Measurements from ENCODE around the gene CXorf66.
"Not testable (repeated sequence)": the region's sequence is repeated elsewhere in the genome, so short reads cannot be mapped to it uniquely, and the experiment has no call there.

Gene CXorf66

DNA sequence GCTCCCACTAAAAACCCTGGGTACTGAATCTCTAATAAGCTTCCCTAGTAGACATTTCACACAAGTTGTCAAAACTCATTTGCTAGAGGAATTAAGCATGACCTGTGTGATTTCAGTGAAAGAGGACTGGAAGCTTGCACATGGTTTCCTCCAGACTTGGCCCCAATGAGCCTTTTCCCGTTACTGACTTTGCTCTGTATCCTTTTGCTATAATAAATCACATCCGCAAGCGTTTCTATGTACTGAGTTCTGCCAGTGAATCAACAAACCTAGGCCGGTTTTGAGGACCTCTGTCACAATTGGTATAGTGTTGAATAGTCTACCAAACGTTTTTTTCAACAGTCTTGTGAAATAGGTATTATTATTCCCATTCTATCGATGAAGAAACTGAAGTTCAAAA is 40.6 kb downstream of the CXorf66 start:
- DNase-seq: no peak

DNA sequence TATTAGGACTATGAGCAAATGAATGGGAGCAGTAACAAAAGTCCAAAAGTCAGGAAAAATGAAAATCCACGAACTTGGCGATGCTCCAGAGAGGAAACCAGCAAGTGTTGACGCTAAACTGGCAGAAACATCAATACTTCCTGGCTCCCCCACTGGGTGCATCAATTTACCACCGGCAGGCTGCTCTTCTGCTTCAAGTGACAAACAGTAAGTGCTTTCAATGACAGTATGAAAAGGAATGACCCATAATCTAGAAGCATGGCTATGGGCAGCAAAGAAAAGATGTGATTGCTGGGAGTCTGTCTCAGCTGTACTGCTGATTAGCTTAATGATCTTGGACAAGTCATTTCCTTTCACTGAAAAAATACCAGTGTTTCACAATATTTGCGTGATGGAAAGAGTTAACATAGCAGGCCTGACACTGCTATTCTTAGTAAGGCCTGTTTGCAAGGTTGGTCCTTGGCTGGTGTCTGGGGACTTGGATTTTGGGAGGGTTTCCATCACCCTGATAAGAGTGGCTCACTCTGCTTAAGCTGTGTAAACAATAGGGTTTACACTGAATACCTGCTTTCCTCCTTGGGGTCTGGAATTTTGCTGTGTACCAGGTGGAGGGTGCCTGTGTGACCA is 41.1 kb downstream of the CXorf66 start:
- no peak for DNase-seq

DNA sequence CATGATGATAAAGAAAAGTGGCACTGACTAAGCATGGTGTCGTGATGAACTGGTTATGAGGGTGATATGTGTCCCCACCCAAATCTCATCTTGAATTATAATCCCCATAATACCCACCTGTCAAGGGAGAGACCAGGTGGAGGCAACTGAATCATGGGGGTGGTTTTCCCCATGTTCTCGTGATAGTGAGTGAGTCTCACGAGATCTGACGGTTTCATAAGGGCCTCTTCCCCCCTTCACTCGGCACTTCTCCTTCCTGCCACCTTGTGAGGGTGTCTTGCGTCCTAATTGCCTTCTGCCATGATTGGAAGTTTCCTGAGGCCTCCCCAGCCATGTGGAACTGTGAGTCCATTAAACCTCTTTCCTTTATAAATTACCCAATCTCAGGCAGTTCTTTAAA is 44.2 kb downstream of the CXorf66 start:
- not testable (repeated sequence) for DNase-seq

DNA sequence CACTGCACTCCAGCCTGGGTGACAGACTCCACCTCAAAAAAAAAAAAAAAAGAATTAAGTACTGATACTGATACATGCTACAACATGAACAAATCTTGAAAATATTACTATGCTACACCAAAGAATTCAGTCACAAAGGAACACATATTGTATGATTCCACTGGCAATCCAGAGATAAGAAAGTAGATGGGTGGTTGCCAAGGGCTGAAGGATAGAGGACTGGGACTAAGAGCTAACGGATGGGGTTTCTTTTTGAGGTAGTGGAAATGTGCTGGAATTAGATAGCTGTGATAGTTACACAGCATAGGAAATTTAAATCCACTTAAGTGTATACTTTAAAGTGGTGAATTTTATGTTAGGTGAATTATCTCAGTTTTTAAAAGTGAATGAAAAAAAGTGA is 45.0 kb downstream of the CXorf66 start:
- DNase-seq: no peak

DNA sequence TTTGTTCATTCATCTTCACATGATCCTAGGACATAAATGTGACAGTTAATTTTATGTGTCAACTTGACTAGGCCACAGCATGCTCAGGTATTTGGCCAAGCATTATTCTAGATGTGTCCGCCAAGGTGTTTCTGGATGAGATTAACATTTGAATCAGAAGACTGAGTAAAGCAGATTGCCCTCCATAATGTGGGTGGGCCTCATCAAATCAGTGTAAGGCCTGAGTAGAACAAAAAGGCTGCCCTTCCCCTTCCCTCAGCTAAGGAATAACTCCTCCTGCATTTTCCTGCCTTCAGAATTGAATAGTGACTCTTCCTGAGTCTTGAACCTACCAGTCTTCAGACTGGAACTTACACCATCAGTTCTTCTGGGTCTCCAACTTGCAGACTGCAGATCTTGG is 50.9 kb downstream of the CXorf66 start:
- no peak for DNase-seq

GRCh38 chrX:139909712-139910111 is 55.6 kb downstream of the CXorf66 start:
- DNase-seq: no peak

DNA sequence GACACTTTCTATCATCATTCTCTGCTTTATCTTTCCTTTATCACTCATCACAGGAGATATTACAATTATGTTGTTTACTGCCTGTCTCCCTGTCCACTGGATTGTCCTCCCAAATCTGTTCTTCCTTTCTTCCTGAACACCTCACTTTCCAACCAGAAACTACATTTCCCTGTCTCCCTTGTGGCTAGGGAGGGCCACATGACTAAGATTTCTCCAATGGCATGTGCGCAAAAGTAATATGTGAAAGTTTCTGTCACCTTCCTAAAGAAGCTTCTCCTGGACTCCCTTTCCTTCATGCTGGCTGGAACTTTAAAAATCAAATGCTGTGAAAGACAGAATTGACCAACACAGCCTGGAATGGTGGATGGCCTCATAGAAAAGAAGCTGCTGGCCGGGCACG is 58.2 kb downstream of the CXorf66 start:
- no peak for DNase-seq

DNA sequence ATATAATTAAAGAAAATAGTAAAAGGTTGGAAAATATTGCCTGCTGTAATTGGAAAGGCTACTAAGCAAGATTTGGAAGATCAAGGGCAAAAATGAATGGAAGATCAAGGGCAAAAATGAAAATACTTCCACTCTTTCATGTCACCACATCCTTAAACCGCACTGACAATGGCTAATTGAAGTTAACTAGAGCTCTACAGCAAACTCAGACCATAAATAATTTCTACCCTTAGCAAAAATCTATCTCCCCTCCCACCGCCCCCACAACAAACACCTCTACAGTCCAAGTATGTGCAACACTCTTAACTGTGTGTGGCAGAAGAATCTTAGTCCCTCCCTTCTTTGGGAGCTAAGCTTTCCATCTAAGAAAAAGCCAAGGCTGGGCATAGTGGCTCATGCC is 59.6 kb downstream of the CXorf66 start:
- no peak for DNase-seq

Measured in COR-L47 (cell line).